RKO (cell line): ENCODE data around the gene LRRC17.

Source experiments
- DNase-seq: peaks from one replicate; pipeline ENCODE4 v3.0.0-alpha.2; 2016; ENCODE audit warnings: low spot score

LRRC17 gene

DNA sequence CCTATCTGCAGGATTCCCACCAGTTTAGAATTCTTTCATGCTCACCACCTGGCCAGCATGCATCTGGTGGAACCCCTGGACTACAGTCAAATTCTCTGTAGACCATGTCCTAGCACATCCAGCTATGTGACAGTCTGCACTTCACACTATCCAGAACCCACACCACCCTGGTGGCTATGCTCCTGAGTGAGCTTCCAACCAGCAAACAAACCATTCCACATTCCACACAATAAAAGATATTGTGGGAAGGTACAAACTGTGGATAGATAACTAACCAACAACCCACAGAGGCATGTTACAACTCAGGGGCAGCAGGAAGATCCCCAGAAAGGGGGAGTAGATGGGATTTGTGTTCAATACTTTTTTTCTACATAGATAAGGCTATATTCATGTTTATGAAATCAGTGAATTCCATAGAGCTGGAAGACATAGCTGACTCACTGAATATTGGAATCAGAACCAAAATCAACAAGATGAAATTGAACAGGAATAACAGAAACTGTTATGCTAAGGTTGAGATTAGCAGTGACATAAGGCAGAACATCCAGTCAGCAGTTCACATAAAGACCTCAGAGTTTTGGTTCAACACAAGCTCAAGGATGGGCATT, 72.5 kb downstream of the LRRC17 start:
- DNase-seq = no peak

DNA sequence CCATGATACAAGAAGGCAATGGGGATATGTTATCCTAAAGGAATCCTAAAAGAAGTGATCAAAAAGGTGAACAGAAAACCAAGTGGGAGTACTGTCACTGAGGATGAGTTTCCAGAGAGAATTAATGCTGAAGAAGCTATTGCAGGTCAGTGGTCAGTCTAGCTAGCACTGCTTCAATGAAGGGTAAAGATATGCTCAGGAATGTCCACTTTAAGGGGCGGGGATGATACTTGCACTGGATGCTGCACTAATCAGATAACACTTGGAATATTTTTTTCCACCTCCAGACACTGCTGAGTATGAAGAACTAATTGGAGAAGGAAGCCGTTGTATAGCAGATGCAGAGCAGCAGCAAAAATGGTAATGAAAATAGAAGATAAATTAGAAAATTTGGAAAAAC, 75.3 kb downstream of the LRRC17 start:
- no peak for DNase-seq

- DNase-seq = no peak
Observed at GRCh38 chr7:102988631-102989560, 76.1 kb downstream of the LRRC17 start.

DNA sequence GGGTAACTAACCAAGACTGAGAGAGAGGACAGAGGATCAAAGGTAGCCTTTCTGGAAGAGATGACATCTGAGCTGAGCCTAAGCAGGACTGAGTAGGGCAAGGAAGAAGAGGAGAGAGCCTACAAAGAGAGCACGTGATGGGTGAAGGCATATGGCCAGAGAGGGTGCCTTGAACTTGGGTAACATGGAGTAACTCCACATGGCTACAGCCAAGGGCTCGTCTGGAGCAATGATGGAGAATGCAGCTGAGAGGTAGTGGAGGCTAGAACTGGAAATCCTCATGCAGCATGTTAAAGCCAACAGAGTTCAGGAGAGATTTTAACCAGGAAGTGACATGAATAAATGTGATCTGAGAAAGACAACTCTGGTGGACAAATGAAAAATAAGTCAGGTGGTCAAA, 77.8 kb downstream of the LRRC17 start:
- no peak for DNase-seq

DNA sequence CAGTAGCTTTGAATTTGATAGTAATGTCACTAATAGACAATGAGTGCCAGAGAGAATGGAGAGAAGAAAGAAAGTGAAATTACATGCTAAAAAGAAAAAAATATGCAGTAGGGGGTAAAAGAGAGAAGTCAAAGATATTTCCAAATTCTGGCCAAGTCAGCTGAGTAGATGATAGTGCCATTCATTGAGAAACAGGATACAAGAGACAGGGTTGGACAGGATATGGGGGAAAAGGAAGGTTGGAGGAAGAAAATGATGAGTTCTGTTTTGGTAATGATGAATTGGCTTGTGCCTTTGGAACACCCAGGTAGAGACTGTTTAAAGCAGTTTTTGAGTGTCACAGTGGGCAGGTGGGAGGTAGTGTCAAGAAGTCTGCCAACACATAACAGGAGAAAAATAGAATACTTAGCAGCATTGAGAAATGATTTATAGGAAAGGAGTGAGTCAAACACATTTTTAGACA, 78.3 kb downstream of the LRRC17 start:
- no peak for DNase-seq

GRCh38 chr7:102991540-102992214, 78.9 kb downstream of the LRRC17 start:
- DNase-seq = peak; percentile 91

GRCh38 chr7:102992509-102992937, 79.7 kb downstream of the LRRC17 start:
- DNase-seq = no peak

DNA sequence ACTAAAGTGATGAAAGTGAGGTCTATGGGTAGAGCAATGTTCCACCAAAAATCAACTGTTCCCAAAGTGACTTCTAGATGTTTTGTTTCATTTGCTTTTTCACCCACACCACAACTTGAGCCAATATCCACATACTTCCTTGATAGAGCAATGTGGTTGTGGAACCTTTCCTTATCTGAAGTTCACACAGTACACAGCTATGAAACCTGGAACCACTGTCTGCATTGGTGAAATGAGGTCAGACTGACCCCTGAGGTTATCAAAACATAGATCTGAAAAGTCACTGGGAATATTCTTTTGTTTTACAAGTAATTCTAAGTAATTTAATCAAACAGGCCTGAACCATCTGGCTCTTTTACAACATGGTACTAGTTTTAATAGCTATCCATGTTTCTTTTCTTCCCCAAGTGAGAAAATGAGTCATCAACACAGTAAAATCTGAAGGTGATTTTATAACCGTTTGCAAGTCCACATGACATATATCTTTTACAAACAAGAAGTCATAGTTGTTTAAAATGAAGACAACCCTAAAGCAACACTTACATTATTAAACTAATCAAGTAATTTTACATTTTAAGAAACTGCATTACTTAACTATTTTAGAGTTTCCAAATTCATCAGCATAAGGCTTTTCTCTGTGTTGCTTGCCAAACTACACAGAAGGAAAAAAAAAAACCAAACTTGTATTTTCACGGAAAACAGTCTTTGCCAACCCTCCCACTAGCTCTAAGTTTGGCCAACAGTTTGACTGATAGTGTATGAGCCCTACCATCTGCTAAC, 80.3 kb downstream of the LRRC17 start:
- DNase-seq = no peak

DNA sequence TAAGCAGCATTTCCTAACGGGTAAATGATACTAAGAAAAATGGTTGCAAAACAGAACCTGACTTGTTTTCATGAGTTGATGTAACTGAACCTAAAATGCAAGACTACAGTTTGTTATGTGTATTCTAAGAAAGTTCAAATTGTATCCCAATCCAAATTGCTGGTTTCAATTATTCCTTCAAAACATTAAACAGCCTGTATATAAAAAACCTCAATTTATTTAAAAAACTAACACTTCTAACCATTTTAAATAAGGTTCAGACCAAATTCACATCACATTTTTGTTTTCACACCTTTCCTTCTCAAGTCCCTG, 80.9 kb downstream of the LRRC17 start:
- DNase-seq = no peak

DNA sequence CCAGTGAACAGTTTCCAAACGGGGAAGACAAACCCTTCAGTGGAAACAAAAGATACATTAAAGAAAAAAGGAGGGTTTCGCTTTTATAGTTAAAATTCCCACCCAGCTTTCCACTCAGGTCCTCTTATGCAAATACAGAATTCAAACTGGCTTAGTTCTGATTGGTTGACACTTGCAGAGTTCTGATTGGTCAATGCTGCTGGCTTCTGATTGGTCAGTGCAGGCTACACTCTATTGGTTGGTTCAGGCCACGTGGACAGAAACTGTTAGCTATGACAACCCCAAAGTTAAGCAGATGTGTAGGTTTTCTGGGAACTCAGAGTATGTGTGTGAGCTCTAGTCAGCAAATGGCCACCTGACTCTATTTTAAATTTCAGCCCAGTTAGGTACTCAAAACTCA, 81.8 kb downstream of the LRRC17 start:
- DNase-seq = no peak
